Esophagus squamous epithelium (tissue), 5 donors: ENCODE data around the gene SPTLC3. TPM values are rescaled to one million over a fixed set of nuclear protein-coding genes. Genes with fewer than 3 reads are reported as not detected.
A peak's percentile ranks its signal among the peaks of the same experiment; 100 is the strongest.

Source experiments
- DNase-seq: peaks from one replicate; lab custom pipeline; 2025; lab: John Stamatoyannopoulos, UW
- H3K27ac ChIP-seq, 4 donors: fragments of 200-600 bp; sonication (generic); one replicate each; pipeline ENCODE4 v1.5.1; 2016 to 2019; ENCODE audit warnings: mild to moderate bottlenecking in 1 of 4
- H3K27me3 ChIP-seq, 4 donors: fragments of 200-600 bp; sonication (generic); 1 replicate in 3 of 4; 2 replicates in 1 of 4; pipeline versions ENCODE4 v1.5.1 to v1.6.0; 2017 to 2021; ENCODE audit warnings: antibody characterized with exemption in 1 of 4
- H3K36me3 ChIP-seq, 3 donors: fragments of 200-600 bp; sonication (generic); one replicate each; pipeline ENCODE4 v1.5.1; 2016 to 2019
- H3K4me1 ChIP-seq, 3 donors: fragments of 200-600 bp; sonication (generic); one replicate each; pipeline ENCODE4 v1.5.1; 2017 to 2019
- H3K4me3 ChIP-seq, 4 donors: fragments of 200-600 bp; sonication (generic); 1 replicate in 3 of 4; 2 replicates in 1 of 4; pipeline ENCODE4 v1.5.1; 2016 to 2019; ENCODE audit warnings: mild to moderate bottlenecking in 2 of 4, moderate library complexity in 1 of 4
- H3K9me3 ChIP-seq, 3 donors: fragments of 200-600 bp; sonication (generic); one replicate each; pipeline ENCODE4 v1.5.1; 2016 to 2019
- CTCF ChIP-seq, 6 experiments: fragments of 450-650 bp in 4 of 6; fragments of 200-600 bp in 2 of 6; sonication (generic) in 2 of 6; IDR thresholded peaks; one replicate each; pipeline ENCODE4 v1.5.1; 2016 to 2019; ENCODE audit warnings: antibody characterized with exemption in 6 of 6, mild to moderate bottlenecking in 4 of 6, moderate library complexity in 4 of 6
- POLR2A ChIP-seq, 4 donors: fragments of 450-650 bp; IDR thresholded peaks; one replicate each; pipeline ENCODE4 v1.6.1; 2017; ENCODE audit warnings: antibody characterized with exemption in 4 of 4, mild to moderate bottlenecking in 4 of 4, moderate library complexity in 3 of 4
- WGBS, 2 donors: methylation state at CpG; one replicate each; pipeline ENCODE4 v1.1.5; 2018; 5-methylcytosine and 5-hydroxymethylcytosine counted together
- intact Hi-C: fragments of 100-400 bp; cut with DNase I; formaldehyde crosslinking; loops from one replicate; pipeline ENCODE4 v1.15.0; 2022
- total RNA-seq, 4 donors: library from RNA; depleted of rRNA; stranded (reverse); fragments of >200 nt; gene quantifications; one replicate each; pipeline ENCODE4 v1.1.0, GENCODE V29; 2016
- donor health status: DM: yes; HTN: yes; CAD: no.

SPTLC3 gene
- total RNA-seq, 4 donors from 2014 or later = 6.9 to 9.1 (median 7.3) TPM

- no peaks in the 10 kb centered on the region for H3K4me1 ChIP-seq
- WGBS, 2 donors = 80 to 93% methylated on average over 1 of the region's 1 CpG
- TF ChIP-seq POLR2A (IDR thresholded peaks at IDR 0.05) (no peak), CTCF (IDR thresholded peaks at IDR 0.05) (no peak)
- no peaks in the 10 kb centered on the region for H3K27me3 ChIP-seq
- DNase-seq = no peak
- H3K4me3 ChIP-seq = no peak overlapping the region
- H3K9me3 ChIP-seq = no peaks in the 10 kb centered on the region
- no peak overlapping the region for H3K27ac ChIP-seq
- H3K36me3 ChIP-seq = no peaks in the 10 kb centered on the region
- intact Hi-C loops = no loop called here
These were observed 109.9 kb downstream of the SPTLC3 start for GRCh38 chr20:13118676-13119075.

GRCh38 chr20:13119583-13119982 lies 110.8 kb downstream of the SPTLC3 start:
- intact Hi-C loops = no loop called here

GRCh38 chr20:13120471-13120870 lies 111.7 kb downstream of the SPTLC3 start:
- TF ChIP-seq CTCF (IDR thresholded peaks at IDR 0.05) (no peak), POLR2A (IDR thresholded peaks at IDR 0.05) (no peak)
- 47 to 54% methylated on average over 1 of the region's 1 CpG for WGBS, 2 donors

More at GRCh38 chr20:13119583-13119982, 110.8 kb downstream of the SPTLC3 start:
- DNase-seq = no peak
- H3K9me3 ChIP-seq = no peaks in the 10 kb centered on the region
- H3K4me3 ChIP-seq = no peak overlapping the region
- no peak overlapping the region for H3K27ac ChIP-seq
- no peaks in the 10 kb centered on the region for H3K36me3 ChIP-seq
- H3K4me1 ChIP-seq = no peaks in the 10 kb centered on the region
- H3K27me3 ChIP-seq = no peaks in the 10 kb centered on the region
- WGBS, 2 donors = 15 to 18% methylated on average over 6 of the region's 6 CpGs
- TF ChIP-seq POLR2A (IDR thresholded peaks at IDR 0.05) (no peak), CTCF (IDR thresholded peaks at IDR 0.05) (peak; percentile 61 to 88 (median 80))

GRCh38 chr20:13121840-13122515 lies 113.2 kb downstream of the SPTLC3 start:
- Histone ChIP-seq H3K9me3 (no peaks in the 10 kb centered on the region), H3K36me3 (peaks cover 0 to 7% (median 0%) of the 10 kb centered on the region in 3 donors), H3K27me3 (no peaks in the 10 kb centered on the region), H3K27ac (no peak overlapping the region), H3K4me3 (no peak overlapping the region), H3K4me1 (no peaks in the 10 kb centered on the region)
- TF ChIP-seq CTCF (IDR thresholded peaks at IDR 0.05) = no peak
- no peak for TF ChIP-seq POLR2A (IDR thresholded peaks at IDR 0.05)
- 86 to 87% methylated on average over 5 of the region's 5 CpGs for WGBS, 2 donors
- DNase-seq = no peak
- intact Hi-C loops = loop anchor here (5.0 to 10.0 kb wide), 2 partner anchors 183 to 420 kb away; no protein-coding TSS in a partner anchor

More at GRCh38 chr20:13120471-13120870, 111.7 kb downstream of the SPTLC3 start:
- H3K4me3 ChIP-seq = no peak overlapping the region
- H3K9me3 ChIP-seq = no peaks in the 10 kb centered on the region
- H3K4me1 ChIP-seq = no peaks in the 10 kb centered on the region
- no peak for DNase-seq
- H3K36me3 ChIP-seq = no peaks in the 10 kb centered on the region
- no peak overlapping the region for H3K27ac ChIP-seq
- intact Hi-C loops = loop anchor here (5.0 to 10.0 kb wide), 2 partner anchors 184 to 422 kb away; no protein-coding TSS in a partner anchor
- no peaks in the 10 kb centered on the region for H3K27me3 ChIP-seq

- WGBS, 2 donors = 86 to 87% methylated on average over 2 of the region's 2 CpGs
- TF ChIP-seq POLR2A (IDR thresholded peaks at IDR 0.05) (no peak), CTCF (IDR thresholded peaks at IDR 0.05) (no peak)
- no peak for DNase-seq
These were observed 116.7 kb downstream of the SPTLC3 start for GRCh38 chr20:13125486-13125885.

More at GRCh38 chr20:13125486-13125885, 116.7 kb downstream of the SPTLC3 start:
- no peaks in the 10 kb centered on the region for H3K4me1 ChIP-seq
- intact Hi-C loops = loop anchor here (10.0 kb wide), 1 partner anchor 179 kb away; no protein-coding TSS in a partner anchor
- H3K27ac ChIP-seq = no peak overlapping the region
- peaks cover 0 to 26% (median 0%) of the 10 kb centered on the region in 3 donors for H3K36me3 ChIP-seq
- H3K9me3 ChIP-seq = peaks cover 0 to 4% (median 0%) of the 10 kb centered on the region in 3 donors
- H3K4me3 ChIP-seq = no peak overlapping the region
- H3K27me3 ChIP-seq = no peaks in the 10 kb centered on the region
